CD4-positive, alpha-beta memory T cell (primary cell): ENCODE data around the gene FLCN. TPM values are rescaled to one million over a fixed set of nuclear protein-coding genes. Genes with fewer than 3 reads are reported as not detected.

ENCODE experiments used
- CTCF ChIA-PET: fragments of 350-600 bp; sonication (Branson Sonifier 250); formaldehyde crosslinking; loops from one replicate; lab custom pipeline; 2021; ENCODE audit warnings: inconsistent platforms; ENCODE audit not compliant: partially characterized antibody; lab: Charles Lee
- POLR2A ChIA-PET: fragments of 350-600 bp; sonication (Branson Sonifier 250); formaldehyde crosslinking; loops from one replicate; lab custom pipeline; 2021; ENCODE audit not compliant: partially characterized antibody; lab: Charles Lee
- DNase-seq, 5 donors: peaks; one replicate each; pipeline versions ENCODE4 v3.0.0 to v3.0.0-alpha.2; 2020 to 2022; ENCODE audit warnings: mixed read lengths in 1 of 5
- H3K27ac ChIP-seq: one replicate; pipeline ENCODE4 v1.7.0; 2013; ENCODE audit warnings: low read depth, low read length
- H3K27me3 ChIP-seq: 2 replicates; pipeline ENCODE4 v1.7.0; 2013; ENCODE audit warnings: mild to moderate bottlenecking, low read length, moderate library complexity; ENCODE audit not compliant: insufficient read depth
- H3K36me3 ChIP-seq: 2 replicates; pipeline ENCODE4 v1.7.0; 2013; ENCODE audit warnings: mild to moderate bottlenecking, low read length, moderate library complexity; ENCODE audit not compliant: insufficient read depth
- H3K4me1 ChIP-seq: 2 replicates; pipeline ENCODE4 v1.7.0; 2013; ENCODE audit warnings: mild to moderate bottlenecking, low read length, moderate library complexity; ENCODE audit not compliant: insufficient read depth
- H3K4me3 ChIP-seq, 2 donors: one replicate each; pipeline ENCODE4 v1.7.0; 2013; ENCODE audit warnings: low read length in 2 of 2, mild to moderate bottlenecking in 1 of 2
- H3K9me3 ChIP-seq, 2 donors: one replicate each; pipeline ENCODE4 v1.7.0; 2013; ENCODE audit warnings: low read length in 2 of 2, control low read depth in 1 of 2; ENCODE audit not compliant: control insufficient read depth in 1 of 2
- H3K27ac Mint-ChIP-seq, 7 donors: one replicate each; pipeline ENCODE4 v1.8.0; 2020 to 2021; ENCODE audit warnings: mixed read lengths in 7 of 7, mild to moderate bottlenecking in 6 of 7, inconsistent platforms in 3 of 7, moderate library complexity in 3 of 7
- H3K27me3 Mint-ChIP-seq, 2 donors: one replicate each; pipeline ENCODE4 v1.8.0; 2020 to 2021; ENCODE audit warnings: mixed read lengths in 2 of 2
- H3K36me3 Mint-ChIP-seq, 2 donors: one replicate each; pipeline ENCODE4 v1.8.0; 2020 to 2021; ENCODE audit warnings: mixed read lengths in 2 of 2, inconsistent platforms in 1 of 2, mild to moderate bottlenecking in 1 of 2
- H3K4me1 Mint-ChIP-seq, 4 donors: one replicate each; pipeline ENCODE4 v1.8.0; 2020 to 2021; ENCODE audit warnings: mixed read lengths in 4 of 4, mild to moderate bottlenecking in 1 of 4
- H3K4me3 Mint-ChIP-seq, 8 donors: one replicate each; pipeline ENCODE4 v1.8.0; 2020 to 2021; ENCODE audit warnings: mixed read lengths in 8 of 8, mild to moderate bottlenecking in 7 of 8, moderate library complexity in 6 of 8, inconsistent platforms in 3 of 8
- H3K9me3 Mint-ChIP-seq, 8 donors: one replicate each; pipeline ENCODE4 v1.8.0; 2020 to 2021; ENCODE audit warnings: mixed read lengths in 8 of 8, mild to moderate bottlenecking in 5 of 8, inconsistent platforms in 3 of 8, moderate library complexity in 1 of 8
- intact Hi-C: fragments of 100-400 bp; cut with micrococcal nuclease; formaldehyde crosslinking; loops from one replicate; pipeline ENCODE4 v1.15.1; 2023
- polyA plus RNA-seq, 2 donors: library from polyadenylated mRNA; unstranded; fragments of 300-500 nt; fragmentation: Illumina TruSeq; gene quantifications; one replicate each; pipeline ENCODE4 v1.2.3, GENCODE V29; 2021
- total RNA-seq, 2 experiments: library from RNA; stranded (reverse); gene quantifications; one replicate each; pipeline ENCODE4 v1.2.3, GENCODE V29; 2021

Gene FLCN
- total and polyA plus RNA-seq, 4 experiments from 2014 or later: 2.4 to 95.0 (median 49.8) TPM

- H3K9me3 ChIP-seq: no peaks in the 10 kb centered on the region
- no peak overlapping the region for H3K4me3 ChIP-seq
- CTCF ChIA-PET: no interaction called here
- no peaks in the 10 kb centered on the region for H3K27me3 ChIP-seq
- no peak for DNase-seq
- no peak overlapping the region for H3K27ac ChIP-seq
- peaks cover 84% of the 10 kb centered on the region for H3K36me3 ChIP-seq
- H3K4me1 ChIP-seq: no peaks in the 10 kb centered on the region
- Mint-ChIP-seq H3K4me3 (peak overlapping the region in 1 of 8 donors; percentile 8), H3K9me3 (peaks cover 0 to 1% (median 0%) of the 10 kb centered on the region in 8 donors), H3K36me3 (peaks cover 45 to 81% of the 10 kb centered on the region in 2 donors), H3K4me1 (no peaks in the 10 kb centered on the region), H3K27ac (peak overlapping the region in 2 of 7 donors; percentile 46 to 63), H3K27me3 (no peaks in the 10 kb centered on the region)
- POLR2A ChIA-PET: interaction anchor here (1.1 to 1.5 kb wide), 2 partner anchors 14 to 15 kb away, joined by 3 to 4 read pairs; no protein-coding TSS in a partner anchor
- intact Hi-C loops: no loop called here
Observed at GRCh38 chr17:17221329-17221728, 15.6 kb downstream of the FLCN start.

- Mint-ChIP-seq H3K4me3 (no peak overlapping the region), H3K9me3 (peaks cover 0 to 1% (median 0%) of the 10 kb centered on the region in 8 donors), H3K36me3 (peaks cover 51 to 82% of the 10 kb centered on the region in 2 donors), H3K4me1 (no peaks in the 10 kb centered on the region), H3K27ac (peak overlapping the region in 1 of 7 donors; percentile 13), H3K27me3 (no peaks in the 10 kb centered on the region)
- ChIA-PET CTCF (no interaction called here), POLR2A (interaction anchor here (1.5 kb wide), 1 partner anchor 13 kb away, joined by 4 read pairs; no protein-coding TSS in a partner anchor)
- DNase-seq: no peak
- Histone ChIP-seq H3K36me3 (peaks cover 83% of the 10 kb centered on the region), H3K27me3 (no peaks in the 10 kb centered on the region), H3K4me3 (no peak overlapping the region), H3K9me3 (no peaks in the 10 kb centered on the region), H3K27ac (no peak overlapping the region), H3K4me1 (no peaks in the 10 kb centered on the region)
- intact Hi-C loops: no loop called here
Observed at GRCh38 chr17:17220529-17220928, 16.4 kb downstream of the FLCN start.

- ChIA-PET POLR2A (no interaction called here), CTCF (no interaction called here)
- Histone ChIP-seq H3K4me1 (no peaks in the 10 kb centered on the region), H3K4me3 (no peak overlapping the region), H3K27ac (no peak overlapping the region), H3K9me3 (no peaks in the 10 kb centered on the region), H3K27me3 (no peaks in the 10 kb centered on the region), H3K36me3 (peaks cover 75% of the 10 kb centered on the region)
- no peaks in the 10 kb centered on the region for H3K4me1 Mint-ChIP-seq
- no peaks in the 10 kb centered on the region for H3K27me3 Mint-ChIP-seq
- H3K27ac Mint-ChIP-seq: peak overlapping the region in 3 of 7 donors; percentile 28 to 78 (median 46)
- no peak overlapping the region for H3K4me3 Mint-ChIP-seq
- no peak for DNase-seq
- peaks cover 41 to 72% of the 10 kb centered on the region in 2 donors for H3K36me3 Mint-ChIP-seq
- intact Hi-C loops: no loop called here
- H3K9me3 Mint-ChIP-seq: peaks cover 0 to 1% (median 0%) of the 10 kb centered on the region in 8 donors
Observed at GRCh38 chr17:17217995-17218394, 19.0 kb downstream of the FLCN start.

DNA sequence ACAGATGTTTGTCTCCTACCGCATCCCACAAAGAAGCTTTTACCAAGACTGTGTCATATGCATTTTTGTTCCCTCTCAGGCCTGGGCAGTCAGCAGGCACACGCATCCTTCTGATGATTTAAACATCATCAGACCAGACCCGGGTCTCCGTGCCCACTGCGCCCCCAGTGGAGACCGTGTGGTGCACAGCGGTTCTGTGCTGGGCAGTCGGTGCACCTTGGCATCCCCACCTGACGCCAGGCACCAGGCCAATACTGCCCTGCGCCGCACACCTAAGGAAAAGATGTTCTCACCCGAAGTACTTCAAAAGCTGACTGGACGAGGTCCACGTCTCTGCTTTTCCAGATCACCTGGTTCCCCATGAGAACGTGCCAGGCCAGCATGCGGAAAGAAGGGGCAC lies 20.2 kb downstream of the FLCN start:
- H3K36me3 ChIP-seq: peaks cover 66% of the 10 kb centered on the region
- CTCF ChIA-PET: no interaction called here

GRCh38 chr17:17216236-17216635 lies 20.7 kb downstream of the FLCN start:
- no peak for DNase-seq
- no peaks in the 10 kb centered on the region for H3K4me1 ChIP-seq
- peaks cover 0 to 1% (median 0%) of the 10 kb centered on the region in 8 donors for H3K9me3 Mint-ChIP-seq
- H3K27ac Mint-ChIP-seq: peak overlapping the region in 2 of 7 donors; percentile 60 to 69
- no peak overlapping the region for H3K4me3 ChIP-seq
- no peak overlapping the region for H3K4me3 Mint-ChIP-seq
- no peak overlapping the region for H3K27ac ChIP-seq
- ChIA-PET POLR2A (interaction anchor here (0.7 to 1.3 kb wide), 2 partner anchors 10 to 32 kb away, joined by 3 to 4 read pairs; partner anchors contain the start of gene PLD6), CTCF (no interaction called here)
- no peaks in the 10 kb centered on the region for H3K4me1 Mint-ChIP-seq
- no peaks in the 10 kb centered on the region for H3K27me3 Mint-ChIP-seq
- H3K36me3 ChIP-seq: peaks cover 60% of the 10 kb centered on the region
- no peaks in the 10 kb centered on the region for H3K27me3 ChIP-seq
- no peaks in the 10 kb centered on the region for H3K9me3 ChIP-seq
- intact Hi-C loops: no loop called here
- H3K36me3 Mint-ChIP-seq: peaks cover 41 to 66% of the 10 kb centered on the region in 2 donors

More for the DNA sequence above, 20.2 kb downstream of the FLCN start:
- Mint-ChIP-seq H3K27me3 (no peaks in the 10 kb centered on the region), H3K9me3 (peaks cover 0 to 1% (median 0%) of the 10 kb centered on the region in 8 donors), H3K27ac (peak overlapping the region in 4 of 7 donors; percentile 7 to 69 (median 56)), H3K36me3 (peaks cover 41 to 69% of the 10 kb centered on the region in 2 donors), H3K4me3 (no peak overlapping the region), H3K4me1 (no peaks in the 10 kb centered on the region)
- no peaks in the 10 kb centered on the region for H3K27me3 ChIP-seq
- H3K4me1 ChIP-seq: no peaks in the 10 kb centered on the region
- POLR2A ChIA-PET: interaction anchor here (1.3 kb wide), 1 partner anchor 10 kb away, joined by 4 read pairs; the partner anchor contains the start of gene PLD6
- no peaks in the 10 kb centered on the region for H3K9me3 ChIP-seq
- intact Hi-C loops: no loop called here
- DNase-seq: no peak
- no peak overlapping the region for H3K27ac ChIP-seq
- no peak overlapping the region for H3K4me3 ChIP-seq

DNA sequence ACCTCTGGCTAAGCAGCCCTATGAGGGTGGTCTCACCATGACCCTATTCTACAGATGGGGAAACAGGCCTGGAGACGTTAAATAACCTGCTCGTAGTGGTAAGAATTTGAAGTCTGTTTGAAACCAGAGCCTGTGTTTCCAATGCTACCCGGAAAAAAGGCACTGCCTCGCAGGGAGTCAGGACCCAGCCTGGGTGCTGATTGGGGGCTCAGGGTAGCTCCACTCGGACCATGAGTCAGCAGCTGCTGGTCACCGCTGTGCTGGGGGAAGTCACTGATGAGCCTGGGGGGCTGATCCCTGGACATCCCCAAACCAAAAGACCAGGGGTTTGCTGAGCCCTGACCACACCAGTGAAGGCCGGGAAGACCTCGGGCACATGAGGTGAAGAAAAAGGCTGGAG lies 21.4 kb downstream of the FLCN start:
- peaks cover 0 to 1% (median 0%) of the 10 kb centered on the region in 8 donors for H3K9me3 Mint-ChIP-seq
- ChIA-PET POLR2A (interaction anchor here (0.7 kb wide), 1 partner anchor 31 kb away, joined by 3 read pairs; no protein-coding TSS in a partner anchor), CTCF (no interaction called here)
- Histone ChIP-seq H3K27me3 (no peaks in the 10 kb centered on the region), H3K36me3 (peaks cover 54% of the 10 kb centered on the region), H3K27ac (no peak overlapping the region), H3K4me3 (no peak overlapping the region), H3K4me1 (no peaks in the 10 kb centered on the region), H3K9me3 (no peaks in the 10 kb centered on the region)
- intact Hi-C loops: no loop called here
- peaks cover 36 to 60% of the 10 kb centered on the region in 2 donors for H3K36me3 Mint-ChIP-seq
- no peaks in the 10 kb centered on the region for H3K27me3 Mint-ChIP-seq
- H3K4me1 Mint-ChIP-seq: no peaks in the 10 kb centered on the region
- no peak overlapping the region for H3K27ac Mint-ChIP-seq
- no peak for DNase-seq
- H3K4me3 Mint-ChIP-seq: no peak overlapping the region

- H3K27me3 ChIP-seq: no peaks in the 10 kb centered on the region
- no peak overlapping the region for H3K4me3 ChIP-seq
- H3K27ac ChIP-seq: no peak overlapping the region
- Mint-ChIP-seq H3K27ac (peak overlapping the region in 1 of 7 donors; percentile 47), H3K4me3 (no peak overlapping the region), H3K27me3 (no peaks in the 10 kb centered on the region), H3K4me1 (no peaks in the 10 kb centered on the region), H3K36me3 (peaks cover 36 to 53% of the 10 kb centered on the region in 2 donors), H3K9me3 (peaks cover 0 to 1% (median 0%) of the 10 kb centered on the region in 8 donors)
- ChIA-PET CTCF (no interaction called here), POLR2A (interaction anchor here (1.2 kb wide), 1 partner anchor 8 kb away, joined by 3 read pairs; no protein-coding TSS in a partner anchor)
- no peaks in the 10 kb centered on the region for H3K4me1 ChIP-seq
- intact Hi-C loops: no loop called here
- DNase-seq: no peak
- H3K36me3 ChIP-seq: peaks cover 47% of the 10 kb centered on the region
- H3K9me3 ChIP-seq: no peaks in the 10 kb centered on the region
Observed at GRCh38 chr17:17214646-17215436, 22.1 kb downstream of the FLCN start.
